IMR-90 (cell line): ENCODE data around the gene CERS1. TPM values are rescaled to one million over a fixed set of nuclear protein-coding genes. Genes with fewer than 3 reads are reported as not detected.

ENCODE experiments used
- ATAC-seq: fragments of 200-7000 bp; cut with Tn5 transposase; 2 replicates; pipeline ENCODE4 v1.9.1; 2020; ENCODE audit warnings: low read depth, mild to moderate bottlenecking, moderate library complexity
- BruUV-seq: library from RNA; stranded (reverse); fragments of 400-500 nt; replicated peaks from 2 replicates; lab custom pipeline; 2021; lab: Mats Ljungman, UMichigan
- CTCF ChIA-PET: fragments of 300-600 bp; formaldehyde crosslinking; extraction: SDS; loops from one replicate; lab custom pipeline; 2021; ENCODE audit warnings: antibody characterized with exemption; lab: Yijun Ruan, JAX
- POLR2A ChIA-PET: fragments of 300-600 bp; sonication (Branson Sonifier 250); formaldehyde crosslinking; loops from one replicate; lab custom pipeline; 2022; ENCODE audit warnings: antibody characterized with exemption; ENCODE audit not compliant: unreplicated experiment; lab: Charles Lee
- DNase-seq: peaks from one replicate; pipeline ENCODE4 v3.0.0; 2013
- H2AFZ ChIP-seq: replicated peaks from 2 replicates; pipeline ENCODE3; 2013; ENCODE audit warnings: low read length, mild to moderate bottlenecking; ENCODE audit not compliant: poor library complexity
- H2AK5ac ChIP-seq: 2 replicates; pipeline ENCODE4 v1.6.1; 2013; ENCODE audit warnings: low read depth, low read length, inconsistent platforms
- H2AK9ac ChIP-seq: replicated peaks from 2 replicates; pipeline ENCODE3; 2013; ENCODE audit warnings: mild to moderate bottlenecking, low read depth, low read length, moderate library complexity; ENCODE audit not compliant: poor library complexity
- H2BK120ac ChIP-seq: 2 replicates; pipeline ENCODE4 v1.6.1; 2013; ENCODE audit warnings: low read depth, low read length, inconsistent platforms
- H2BK15ac ChIP-seq: 3 replicates; pipeline ENCODE4 v1.6.1; 2013; ENCODE audit warnings: low read depth, low read length, inconsistent platforms
- H2BK20ac ChIP-seq: 2 replicates; pipeline ENCODE4 v1.6.1; 2013; ENCODE audit warnings: low read depth, mild to moderate bottlenecking, inconsistent platforms, low read length, moderate library complexity
- H2BK5ac ChIP-seq: 2 replicates; pipeline ENCODE4 v1.6.1; 2013; ENCODE audit warnings: mild to moderate bottlenecking, low read depth, low read length, inconsistent platforms; ENCODE audit not compliant: poor library complexity, severe bottlenecking
- H3K14ac ChIP-seq: replicated peaks from 2 replicates; pipeline ENCODE4 v1.6.1; 2013; ENCODE audit warnings: low read depth, low read length, inconsistent platforms
- H3K18ac ChIP-seq: 2 replicates; pipeline ENCODE4 v1.6.1; 2013; ENCODE audit warnings: low read depth, low read length, control low read depth
- H3K23ac ChIP-seq: 2 replicates; pipeline ENCODE4 v1.6.1; 2013; ENCODE audit warnings: low read depth, low read length, inconsistent platforms
- H3K27ac ChIP-seq: 2 replicates; pipeline ENCODE4 v1.5.1; 2013; ENCODE audit warnings: mild to moderate bottlenecking, control low read depth, low read length; ENCODE audit not compliant: insufficient read depth
- H3K27me3 ChIP-seq: 2 replicates; pipeline ENCODE4 v1.6.1; 2013; ENCODE audit warnings: low read length; ENCODE audit not compliant: control insufficient read depth, insufficient read depth
- H3K36me3 ChIP-seq: 2 replicates; pipeline ENCODE4 v1.6.1; 2013; ENCODE audit warnings: low read length, mixed read lengths; ENCODE audit not compliant: control insufficient read depth, insufficient read depth
- H3K4ac ChIP-seq: 2 replicates; pipeline ENCODE4 v1.6.1; 2013; ENCODE audit warnings: low read depth, low read length, inconsistent platforms
- H3K4me1 ChIP-seq: 2 replicates; pipeline ENCODE4 v1.6.1; 2013; ENCODE audit warnings: low read length, mixed read lengths; ENCODE audit not compliant: control insufficient read depth, insufficient read depth
- H3K4me2 ChIP-seq: 2 replicates; pipeline ENCODE4 v1.6.1; 2013; ENCODE audit warnings: low read depth, mild to moderate bottlenecking, control low read depth, low read length, moderate library complexity
- H3K4me3 ChIP-seq: 2 replicates; pipeline ENCODE4 v1.5.1; 2013; ENCODE audit warnings: low read depth, mild to moderate bottlenecking, control low read depth, low read length, moderate library complexity; ENCODE audit not compliant: insufficient read depth
- H3K56ac ChIP-seq: 2 replicates; pipeline ENCODE4 v1.6.1; 2013; ENCODE audit warnings: low read length, inconsistent platforms; ENCODE audit not compliant: insufficient read depth; ENCODE audit errors: extremely low read depth
- H3K79me1 ChIP-seq, 2 experiments: 2 replicates each; pipeline ENCODE4 v1.6.1; 2013; ENCODE audit warnings: low read length in 2 of 2, inconsistent platforms in 1 of 2, low read depth in 1 of 2
- H3K9ac ChIP-seq: 2 replicates; pipeline ENCODE4 v1.6.1; 2013; ENCODE audit warnings: low read depth, low read length, control low read depth
- H3K9me1 ChIP-seq: 2 replicates; pipeline ENCODE4 v1.6.1; 2013; ENCODE audit warnings: low read length, inconsistent platforms; ENCODE audit not compliant: insufficient read depth
- H3K9me3 ChIP-seq: 2 replicates; pipeline ENCODE4 v1.6.1; 2013; ENCODE audit warnings: low read length; ENCODE audit not compliant: control insufficient read depth, insufficient read depth
- H4K20me1 ChIP-seq: 2 replicates; pipeline ENCODE4 v1.6.1; 2013; ENCODE audit warnings: low read length, inconsistent platforms; ENCODE audit not compliant: insufficient read depth
- H4K5ac ChIP-seq: 2 replicates; pipeline ENCODE4 v1.6.1; 2013; ENCODE audit warnings: mild to moderate bottlenecking, low read depth, low read length, control low read depth
- H4K8ac ChIP-seq, 2 experiments: 2 replicates each; pipeline ENCODE4 v1.6.1; 2013; ENCODE audit warnings: low read depth in 2 of 2, low read length in 2 of 2, control low read depth in 1 of 2, inconsistent platforms in 1 of 2
- H4K91ac ChIP-seq: 2 replicates; pipeline ENCODE4 v1.6.1; 2013; ENCODE audit warnings: low read depth, low read length, inconsistent platforms; ENCODE audit not compliant: insufficient read depth
- CHD1 ChIP-seq: IDR thresholded peaks from 2 replicates; pipeline ENCODE4 v1.6.1; 2012; ENCODE audit warnings: low read depth, low read length, improper control_type of control experiment
- MXI1 ChIP-seq: IDR thresholded peaks from 2 replicates; pipeline ENCODE4 v1.6.1; 2012; ENCODE audit warnings: low read depth, mild to moderate bottlenecking, low read length, moderate library complexity, borderline replicate concordance
- NFE2L2 ChIP-seq: fragments of 150-350 bp; IDR thresholded peaks from 2 replicates; pipeline ENCODE4 v1.6.1; 2016; ENCODE audit warnings: low read depth, mild to moderate bottlenecking, low read length
- WGBS, 2 experiments: methylation state at CpG; one replicate each; pipeline versions ENCODE4 v1.1.5 to v1.1.7; 2013; ENCODE audit warnings: missing lambda C conversion rate in 2 of 2; ENCODE audit not compliant: insufficient read length in 1 of 2; ENCODE audit errors: extremely low coverage in 2 of 2; 5-methylcytosine and 5-hydroxymethylcytosine counted together
- dilution Hi-C: fragments of 300-500 bp; cut with HindIII; formaldehyde crosslinking; loops from one replicate; pipeline ENCODE4 v1.14.3; 2018; ENCODE audit warnings: low sequenced_read_pairs; ENCODE audit not compliant: unreplicated experiment
- in situ Hi-C: fragments of 300-500 bp; cut with MboI; formaldehyde crosslinking; loops from 3 replicates; pipeline ENCODE4 v1.14.3; 2019; ENCODE audit warnings: low sequenced_read_pairs, inconsistent platforms, mixed read lengths
- intact Hi-C: fragments of 100-400 bp; cut with micrococcal nuclease; formaldehyde crosslinking; loops from 2 replicates; pipeline ENCODE4 v1.10.0; 2022
- polyA plus RNA-seq, 3 experiments: library from polyadenylated mRNA; depleted of rRNA; stranded (reverse); fragments of >200 nt; gene quantifications; 2 replicates each; pipeline ENCODE4 v1.2.3, GENCODE V29; 2012; ENCODE audit warnings: low replicate concordance in 1 of 3
- total RNA-seq: library from RNA; depleted of rRNA; stranded (reverse); fragments of >200 nt; gene quantifications from 2 replicates; pipeline ENCODE4 v1.2.3, GENCODE V29; 2012
- TF ChIP-seq, protein P1 (sequence below): fragments of 150-350 bp; IDR thresholded peaks from 2 replicates; pipeline ENCODE4 v1.6.1; 2016; ENCODE audit warnings: low read depth, mild to moderate bottlenecking, low read length, moderate library complexity, borderline replicate concordance

CERS1 gene
- total and polyA plus RNA-seq, 2 of the 4 experiments (the other 2 are of a cell fraction), result 0.90 to 4.3 TPM

DNA sequence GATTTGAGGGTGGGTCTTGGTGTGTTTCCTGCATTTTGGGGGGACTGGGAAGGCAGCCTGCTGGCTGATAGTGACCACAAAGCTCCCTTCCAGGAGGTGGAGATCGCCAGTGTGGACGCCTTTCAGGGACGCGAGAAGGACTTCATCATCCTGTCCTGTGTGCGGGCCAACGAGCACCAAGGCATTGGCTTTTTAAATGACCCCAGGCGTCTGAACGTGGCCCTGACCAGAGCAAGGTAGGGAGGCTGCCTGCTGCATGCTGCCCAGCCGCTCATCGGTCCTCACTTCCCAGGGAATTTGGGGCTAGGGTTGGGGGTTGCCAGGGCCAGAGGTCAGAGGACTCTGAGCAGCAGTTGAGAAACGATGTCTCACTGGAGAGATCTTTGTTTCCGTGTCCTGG lies 34.0 kb downstream of the CERS1 start:
- dilution Hi-C loops, result no loop called here
- Histone ChIP-seq H3K4ac (no peak overlapping the region), H4K5ac (no peak overlapping the region), H2BK120ac (no peak overlapping the region), H2AK5ac (no peak overlapping the region), H4K20me1 (peaks cover 15% of the 10 kb centered on the region), H3K27me3 (no peaks in the 10 kb centered on the region), H3K4me2 (no peak overlapping the region), H4K91ac (no peak overlapping the region), H3K56ac (no peak overlapping the region), H3K14ac (no peak overlapping the region), H4K8ac (no peak overlapping the region), H3K36me3 (peaks cover 84% of the 10 kb centered on the region), H3K27ac (no peak overlapping the region), H3K18ac (no peak overlapping the region), H2BK5ac (no peak overlapping the region), H3K9me1 (no peaks in the 10 kb centered on the region), H3K23ac (no peak overlapping the region), H3K9ac (no peak overlapping the region), H2BK20ac (no peak overlapping the region), H3K9me3 (no peaks in the 10 kb centered on the region), H2BK15ac (no peak overlapping the region), H3K4me1 (no peaks in the 10 kb centered on the region), H3K4me3 (no peak overlapping the region), H3K79me1 (peaks cover 8 to 31% of the 10 kb centered on the region in 2 experiments; a peak in 3 of 4 replicates), H2AFZ (no peak overlapping the region), H2AK9ac (no peak overlapping the region)
- TF ChIP-seq, protein P1, sequence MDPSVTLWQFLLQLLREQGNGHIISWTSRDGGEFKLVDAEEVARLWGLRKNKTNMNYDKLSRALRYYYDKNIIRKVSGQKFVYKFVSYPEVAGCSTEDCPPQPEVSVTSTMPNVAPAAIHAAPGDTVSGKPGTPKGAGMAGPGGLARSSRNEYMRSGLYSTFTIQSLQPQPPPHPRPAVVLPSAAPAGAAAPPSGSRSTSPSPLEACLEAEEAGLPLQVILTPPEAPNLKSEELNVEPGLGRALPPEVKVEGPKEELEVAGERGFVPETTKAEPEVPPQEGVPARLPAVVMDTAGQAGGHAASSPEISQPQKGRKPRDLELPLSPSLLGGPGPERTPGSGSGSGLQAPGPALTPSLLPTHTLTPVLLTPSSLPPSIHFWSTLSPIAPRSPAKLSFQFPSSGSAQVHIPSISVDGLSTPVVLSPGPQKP, result no peak
- TF ChIP-seq CHD1, result no peak
- no peak for TF ChIP-seq MXI1
- TF ChIP-seq NFE2L2, result no peak
- intact Hi-C loops, result no loop called here
- no peak for ATAC-seq
- whole genome bisulfite sequencing, 2 experiments, result 90% methylated on average over 2 of the region's 12 CpGs; no CpG with 5 or more reads in 1 of the 2 experiments
- no TSS peak for BruUV-seq
- ChIA-PET CTCF (no interaction called here), POLR2A (no interaction called here)
- in situ Hi-C loops, result no loop called here
- DNase-seq, result no peak
